Measurements from ENCODE around the gene VWC2L.

The VWC2L gene

DNA sequence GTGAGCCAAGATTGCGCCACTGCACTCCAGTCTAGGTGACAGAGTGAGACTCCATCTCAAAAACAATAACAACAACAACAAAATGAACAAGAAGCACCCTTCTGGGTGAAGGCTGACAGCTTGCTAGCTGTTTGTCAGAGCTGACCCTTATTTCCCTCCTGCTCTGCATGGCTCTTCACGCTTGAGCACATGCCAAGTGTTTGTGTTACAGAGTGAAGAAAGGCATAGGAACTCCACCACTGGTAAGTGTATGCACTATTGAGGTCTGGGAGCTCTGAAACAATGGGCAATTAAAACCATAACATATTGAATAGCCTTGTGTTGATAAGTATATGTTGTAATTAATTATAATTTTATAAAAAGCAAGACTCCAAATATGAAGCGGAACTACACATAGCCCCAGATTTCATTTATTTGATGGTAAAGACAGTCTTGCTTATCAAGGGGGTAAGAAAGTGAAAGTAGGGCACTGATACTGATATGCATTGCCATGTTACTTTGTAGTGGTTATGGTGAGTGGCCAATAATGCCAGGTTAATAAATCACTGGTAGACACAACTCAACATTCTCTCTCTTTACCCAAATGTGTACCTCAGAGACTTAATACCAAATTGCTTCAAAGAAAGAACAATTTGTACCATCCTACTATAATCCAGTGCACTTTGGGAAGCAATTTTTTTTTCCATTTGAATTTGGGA is 163.4 kb downstream of the VWC2L start:
- no peak overlapping the region for H3K27ac ChIP-seq (replicated peaks)
- no peak overlapping the region for H3K4me3 ChIP-seq (replicated peaks; ENCODE audit: insufficient read depth, low read length)
- no peak for DNase-seq (ENCODE audit: low read depth in 1 of 2, low spot score in 1 of 2)
- no peak for TF ChIP-seq GABPA (IDR thresholded peaks at IDR 0.05; ENCODE audit: low read depth)
- H3K27me3 ChIP-seq (ENCODE audit: insufficient read depth, poor library complexity, severe bottlenecking): no peaks in the 10 kb centered on the region

GRCh38 chr2:214575030-214575429 is 164.2 kb downstream of the VWC2L start:
- TF ChIP-seq POLR2AphosphoS5 (IDR thresholded peaks at IDR 0.05; ENCODE audit: low read depth) (no peak), GABPA (IDR thresholded peaks at IDR 0.05; ENCODE audit: low read depth) (no peak), SPI1 (IDR thresholded peaks at IDR 0.05; ENCODE audit: borderline replicate concordance, low read depth) (no peak)
- TF ChIP-seq, protein P1, sequence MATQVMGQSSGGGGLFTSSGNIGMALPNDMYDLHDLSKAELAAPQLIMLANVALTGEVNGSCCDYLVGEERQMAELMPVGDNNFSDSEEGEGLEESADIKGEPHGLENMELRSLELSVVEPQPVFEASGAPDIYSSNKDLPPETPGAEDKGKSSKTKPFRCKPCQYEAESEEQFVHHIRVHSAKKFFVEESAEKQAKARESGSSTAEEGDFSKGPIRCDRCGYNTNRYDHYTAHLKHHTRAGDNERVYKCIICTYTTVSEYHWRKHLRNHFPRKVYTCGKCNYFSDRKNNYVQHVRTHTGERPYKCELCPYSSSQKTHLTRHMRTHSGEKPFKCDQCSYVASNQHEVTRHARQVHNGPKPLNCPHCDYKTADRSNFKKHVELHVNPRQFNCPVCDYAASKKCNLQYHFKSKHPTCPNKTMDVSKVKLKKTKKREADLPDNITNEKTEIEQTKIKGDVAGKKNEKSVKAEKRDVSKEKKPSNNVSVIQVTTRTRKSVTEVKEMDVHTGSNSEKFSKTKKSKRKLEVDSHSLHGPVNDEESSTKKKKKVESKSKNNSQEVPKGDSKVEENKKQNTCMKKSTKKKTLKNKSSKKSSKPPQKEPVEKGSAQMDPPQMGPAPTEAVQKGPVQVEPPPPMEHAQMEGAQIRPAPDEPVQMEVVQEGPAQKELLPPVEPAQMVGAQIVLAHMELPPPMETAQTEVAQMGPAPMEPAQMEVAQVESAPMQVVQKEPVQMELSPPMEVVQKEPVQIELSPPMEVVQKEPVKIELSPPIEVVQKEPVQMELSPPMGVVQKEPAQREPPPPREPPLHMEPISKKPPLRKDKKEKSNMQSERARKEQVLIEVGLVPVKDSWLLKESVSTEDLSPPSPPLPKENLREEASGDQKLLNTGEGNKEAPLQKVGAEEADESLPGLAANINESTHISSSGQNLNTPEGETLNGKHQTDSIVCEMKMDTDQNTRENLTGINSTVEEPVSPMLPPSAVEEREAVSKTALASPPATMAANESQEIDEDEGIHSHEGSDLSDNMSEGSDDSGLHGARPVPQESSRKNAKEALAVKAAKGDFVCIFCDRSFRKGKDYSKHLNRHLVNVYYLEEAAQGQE (IDR thresholded peaks at IDR 0.05; ENCODE audit: insufficient replicate concordance, low read depth): no peak
- TF ChIP-seq, protein P2, sequence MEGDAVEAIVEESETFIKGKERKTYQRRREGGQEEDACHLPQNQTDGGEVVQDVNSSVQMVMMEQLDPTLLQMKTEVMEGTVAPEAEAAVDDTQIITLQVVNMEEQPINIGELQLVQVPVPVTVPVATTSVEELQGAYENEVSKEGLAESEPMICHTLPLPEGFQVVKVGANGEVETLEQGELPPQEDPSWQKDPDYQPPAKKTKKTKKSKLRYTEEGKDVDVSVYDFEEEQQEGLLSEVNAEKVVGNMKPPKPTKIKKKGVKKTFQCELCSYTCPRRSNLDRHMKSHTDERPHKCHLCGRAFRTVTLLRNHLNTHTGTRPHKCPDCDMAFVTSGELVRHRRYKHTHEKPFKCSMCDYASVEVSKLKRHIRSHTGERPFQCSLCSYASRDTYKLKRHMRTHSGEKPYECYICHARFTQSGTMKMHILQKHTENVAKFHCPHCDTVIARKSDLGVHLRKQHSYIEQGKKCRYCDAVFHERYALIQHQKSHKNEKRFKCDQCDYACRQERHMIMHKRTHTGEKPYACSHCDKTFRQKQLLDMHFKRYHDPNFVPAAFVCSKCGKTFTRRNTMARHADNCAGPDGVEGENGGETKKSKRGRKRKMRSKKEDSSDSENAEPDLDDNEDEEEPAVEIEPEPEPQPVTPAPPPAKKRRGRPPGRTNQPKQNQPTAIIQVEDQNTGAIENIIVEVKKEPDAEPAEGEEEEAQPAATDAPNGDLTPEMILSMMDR (IDR thresholded peaks at IDR 0.05; ENCODE audit: insufficient read depth, low read length): no peak
- no peak for DNase-seq (ENCODE audit: low read depth in 1 of 2, low spot score in 1 of 2)
- Histone ChIP-seq H3K27me3 (ENCODE audit: insufficient read depth, poor library complexity, severe bottlenecking) (no peaks in the 10 kb centered on the region), H3K4me3 (replicated peaks; ENCODE audit: insufficient read depth, low read length) (no peak overlapping the region), H3K27ac (replicated peaks) (no peak overlapping the region)

- no peak overlapping the region for H3K27ac ChIP-seq (replicated peaks)
- DNase-seq (ENCODE audit: low read depth in 1 of 2, low spot score in 1 of 2): no peak
- H3K27me3 ChIP-seq (ENCODE audit: insufficient read depth, poor library complexity, severe bottlenecking): no peaks in the 10 kb centered on the region
- no peak overlapping the region for H3K4me3 ChIP-seq (replicated peaks; ENCODE audit: insufficient read depth, low read length)
- TF ChIP-seq POLR2AphosphoS5 (IDR thresholded peaks at IDR 0.05; ENCODE audit: low read depth) (no peak), SPI1 (IDR thresholded peaks at IDR 0.05; ENCODE audit: borderline replicate concordance, low read depth) (no peak), GABPA (IDR thresholded peaks at IDR 0.05; ENCODE audit: low read depth) (no peak)
- TF ChIP-seq, protein P2 (IDR thresholded peaks at IDR 0.05; ENCODE audit: insufficient read depth, low read length): no peak
- TF ChIP-seq, protein P1 (IDR thresholded peaks at IDR 0.05; ENCODE audit: insufficient replicate concordance, low read depth): no peak
Observed at GRCh38 chr2:214575465-214575864, 164.6 kb downstream of the VWC2L start.

DNA sequence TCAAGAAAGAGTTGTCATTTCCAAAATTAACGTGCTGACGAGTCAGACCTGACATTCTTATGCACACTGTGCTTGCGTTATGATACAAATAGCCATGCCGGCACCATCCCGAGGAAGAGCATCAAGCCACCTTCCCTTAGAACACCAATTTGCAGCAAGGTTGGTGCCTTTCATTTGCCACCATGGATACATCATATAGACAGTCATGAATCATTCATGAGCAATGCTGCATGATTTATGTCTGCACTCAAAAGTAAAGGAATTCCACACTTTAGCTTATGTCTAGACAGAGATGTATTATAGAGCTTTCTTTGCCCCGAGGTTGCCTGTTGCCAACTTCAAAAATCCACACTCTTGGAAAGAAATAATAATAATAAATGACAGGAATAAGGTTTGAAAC is 166.9 kb downstream of the VWC2L start:
- Histone ChIP-seq H3K27ac (replicated peaks) (no peak overlapping the region), H3K4me3 (replicated peaks; ENCODE audit: insufficient read depth, low read length) (no peak overlapping the region), H3K27me3 (ENCODE audit: insufficient read depth, poor library complexity, severe bottlenecking) (no peaks in the 10 kb centered on the region)
- DNase-seq (ENCODE audit: low read depth in 1 of 2, low spot score in 1 of 2): no peak
- TF ChIP-seq GABPA (IDR thresholded peaks at IDR 0.05; ENCODE audit: low read depth) (no peak), SPI1 (IDR thresholded peaks at IDR 0.05; ENCODE audit: borderline replicate concordance, low read depth) (no peak), POLR2AphosphoS5 (IDR thresholded peaks at IDR 0.05; ENCODE audit: low read depth) (no peak)
- TF ChIP-seq, protein P1 (IDR thresholded peaks at IDR 0.05; ENCODE audit: insufficient replicate concordance, low read depth): no peak
- TF ChIP-seq, protein P2 (IDR thresholded peaks at IDR 0.05; ENCODE audit: insufficient read depth, low read length): no peak

Measured in HL-60 (cell line).